A549 (cell line): ENCODE measurements around the gene SMARCB1.

Experiments
- BHLHE40 ChIP-seq: IDR thresholded peaks from 2 replicates; pipeline ENCODE4 v1.6.1; 2012; ENCODE audit warnings: low read depth, low read length, inconsistent platforms
- CBX8 ChIP-seq: fragments of 200-600 bp; sonication (generic); IDR thresholded peaks from 2 replicates; pipeline ENCODE4 v1.6.1; 2016
- CHD4 ChIP-seq: fragments of 200-600 bp; sonication (generic); IDR thresholded peaks from 2 replicates; pipeline ENCODE4 v1.6.1; 2016; ENCODE audit warnings: antibody characterized with exemption, mild to moderate bottlenecking, borderline replicate concordance
- EP300 ChIP-seq, 2 experiments: fragments of >200 bp; sonication (Bioruptor Twin); formaldehyde crosslinking; IDR thresholded peaks; 2 replicates in 1 of 2; 3 replicates in 1 of 2; pipeline ENCODE4 v1.6.1; 2016 to 2017
- JUN ChIP-seq, 2 experiments: fragments of >200 bp; sonication (Bioruptor Twin); formaldehyde crosslinking; IDR thresholded peaks; 2 replicates in 1 of 2; 3 replicates in 1 of 2; pipeline ENCODE4 v1.6.1; 2016 to 2017
- KDM5A ChIP-seq: fragments of 200-600 bp; sonication (generic); IDR thresholded peaks from 2 replicates; pipeline ENCODE4 v1.6.1; 2016; ENCODE audit warnings: antibody characterized with exemption, mild to moderate bottlenecking
- POLR2A ChIP-seq: IDR thresholded peaks from 2 replicates; pipeline ENCODE4 v1.6.1; 2012; ENCODE audit warnings: mild to moderate bottlenecking, low read length
- RFX5 ChIP-seq: fragments of 450-650 bp; IDR thresholded peaks from 2 replicates; pipeline ENCODE4 v1.7.1; 2014; ENCODE audit warnings: antibody characterized with exemption, mild to moderate bottlenecking, moderate library complexity
- TFCP2L1 ChIP-seq: fragments of 250-450 bp; sonication (Bioruptor Pico); IDR thresholded peaks from 2 replicates; pipeline ENCODE4 v1.5.0; 2021; ENCODE audit warnings: mild to moderate bottlenecking
- TF ChIP-seq, protein P1 (sequence below): IDR thresholded peaks from 2 replicates; pipeline ENCODE4 v1.6.1; 2012
- TF ChIP-seq, protein P2 (sequence below): fragments of 200-600 bp; sonication (generic); IDR thresholded peaks from 2 replicates; pipeline ENCODE4 v1.6.1; 2016; ENCODE audit warnings: antibody characterized with exemption, mild to moderate bottlenecking, moderate library complexity
- TF ChIP-seq, protein P3 (sequence below): fragments of >200 bp; sonication (Bioruptor Twin); formaldehyde crosslinking; IDR thresholded peaks from 3 replicates; pipeline ENCODE4 v1.5.1; 2016
- TF ChIP-seq, protein P4 (sequence below): fragments of 150-350 bp; IDR thresholded peaks from 2 replicates; pipeline ENCODE4 v1.6.1; 2014; ENCODE audit warnings: low read depth, mild to moderate bottlenecking, low read length

DNA sequence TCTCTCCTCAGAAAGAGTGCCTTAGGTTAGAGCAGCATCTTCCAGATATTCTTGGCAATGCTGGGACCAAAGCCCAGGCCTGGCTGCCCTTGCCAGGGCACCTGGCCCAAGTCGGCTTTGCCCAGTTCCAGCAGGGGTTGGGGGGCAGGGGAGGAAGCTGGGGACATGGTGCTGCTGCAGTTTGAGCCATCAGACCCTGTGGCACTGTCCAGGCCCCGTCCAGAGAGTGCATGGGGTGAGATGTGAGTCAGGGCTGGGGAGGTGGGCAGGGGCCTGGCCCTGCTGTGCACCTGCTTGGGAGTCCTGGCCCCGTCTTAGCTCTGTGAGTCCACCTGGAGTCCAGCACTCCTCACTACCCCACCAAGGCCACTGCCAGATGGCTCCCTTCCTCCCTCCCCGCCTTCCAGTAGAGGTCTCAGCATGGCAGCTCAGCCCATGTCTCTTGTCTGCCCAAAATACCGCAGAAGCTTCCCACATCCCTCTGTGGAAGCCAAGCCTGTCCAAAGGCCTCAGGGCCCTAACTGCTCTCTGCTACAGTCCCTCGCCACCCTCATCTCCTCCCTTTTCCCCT, 35.4 kb downstream of the SMARCB1 start:
- TF ChIP-seq KDM5A, result no peak
- no peak for TF ChIP-seq TFCP2L1
- TF ChIP-seq RFX5, result no peak
- no peak for TF ChIP-seq POLR2A
- TF ChIP-seq, protein P1, sequence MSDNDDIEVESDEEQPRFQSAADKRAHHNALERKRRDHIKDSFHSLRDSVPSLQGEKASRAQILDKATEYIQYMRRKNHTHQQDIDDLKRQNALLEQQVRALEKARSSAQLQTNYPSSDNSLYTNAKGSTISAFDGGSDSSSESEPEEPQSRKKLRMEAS, result no peak
- TF ChIP-seq EP300 (IDR thresholded peaks at IDR 0.05), result no peak
- TF ChIP-seq JUN (IDR thresholded peaks at IDR 0.05), result no peak
- TF ChIP-seq, protein P2, sequence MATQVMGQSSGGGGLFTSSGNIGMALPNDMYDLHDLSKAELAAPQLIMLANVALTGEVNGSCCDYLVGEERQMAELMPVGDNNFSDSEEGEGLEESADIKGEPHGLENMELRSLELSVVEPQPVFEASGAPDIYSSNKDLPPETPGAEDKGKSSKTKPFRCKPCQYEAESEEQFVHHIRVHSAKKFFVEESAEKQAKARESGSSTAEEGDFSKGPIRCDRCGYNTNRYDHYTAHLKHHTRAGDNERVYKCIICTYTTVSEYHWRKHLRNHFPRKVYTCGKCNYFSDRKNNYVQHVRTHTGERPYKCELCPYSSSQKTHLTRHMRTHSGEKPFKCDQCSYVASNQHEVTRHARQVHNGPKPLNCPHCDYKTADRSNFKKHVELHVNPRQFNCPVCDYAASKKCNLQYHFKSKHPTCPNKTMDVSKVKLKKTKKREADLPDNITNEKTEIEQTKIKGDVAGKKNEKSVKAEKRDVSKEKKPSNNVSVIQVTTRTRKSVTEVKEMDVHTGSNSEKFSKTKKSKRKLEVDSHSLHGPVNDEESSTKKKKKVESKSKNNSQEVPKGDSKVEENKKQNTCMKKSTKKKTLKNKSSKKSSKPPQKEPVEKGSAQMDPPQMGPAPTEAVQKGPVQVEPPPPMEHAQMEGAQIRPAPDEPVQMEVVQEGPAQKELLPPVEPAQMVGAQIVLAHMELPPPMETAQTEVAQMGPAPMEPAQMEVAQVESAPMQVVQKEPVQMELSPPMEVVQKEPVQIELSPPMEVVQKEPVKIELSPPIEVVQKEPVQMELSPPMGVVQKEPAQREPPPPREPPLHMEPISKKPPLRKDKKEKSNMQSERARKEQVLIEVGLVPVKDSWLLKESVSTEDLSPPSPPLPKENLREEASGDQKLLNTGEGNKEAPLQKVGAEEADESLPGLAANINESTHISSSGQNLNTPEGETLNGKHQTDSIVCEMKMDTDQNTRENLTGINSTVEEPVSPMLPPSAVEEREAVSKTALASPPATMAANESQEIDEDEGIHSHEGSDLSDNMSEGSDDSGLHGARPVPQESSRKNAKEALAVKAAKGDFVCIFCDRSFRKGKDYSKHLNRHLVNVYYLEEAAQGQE, result no peak
- TF ChIP-seq, protein P3, sequence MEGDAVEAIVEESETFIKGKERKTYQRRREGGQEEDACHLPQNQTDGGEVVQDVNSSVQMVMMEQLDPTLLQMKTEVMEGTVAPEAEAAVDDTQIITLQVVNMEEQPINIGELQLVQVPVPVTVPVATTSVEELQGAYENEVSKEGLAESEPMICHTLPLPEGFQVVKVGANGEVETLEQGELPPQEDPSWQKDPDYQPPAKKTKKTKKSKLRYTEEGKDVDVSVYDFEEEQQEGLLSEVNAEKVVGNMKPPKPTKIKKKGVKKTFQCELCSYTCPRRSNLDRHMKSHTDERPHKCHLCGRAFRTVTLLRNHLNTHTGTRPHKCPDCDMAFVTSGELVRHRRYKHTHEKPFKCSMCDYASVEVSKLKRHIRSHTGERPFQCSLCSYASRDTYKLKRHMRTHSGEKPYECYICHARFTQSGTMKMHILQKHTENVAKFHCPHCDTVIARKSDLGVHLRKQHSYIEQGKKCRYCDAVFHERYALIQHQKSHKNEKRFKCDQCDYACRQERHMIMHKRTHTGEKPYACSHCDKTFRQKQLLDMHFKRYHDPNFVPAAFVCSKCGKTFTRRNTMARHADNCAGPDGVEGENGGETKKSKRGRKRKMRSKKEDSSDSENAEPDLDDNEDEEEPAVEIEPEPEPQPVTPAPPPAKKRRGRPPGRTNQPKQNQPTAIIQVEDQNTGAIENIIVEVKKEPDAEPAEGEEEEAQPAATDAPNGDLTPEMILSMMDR, result no peak
- TF ChIP-seq, protein P4, sequence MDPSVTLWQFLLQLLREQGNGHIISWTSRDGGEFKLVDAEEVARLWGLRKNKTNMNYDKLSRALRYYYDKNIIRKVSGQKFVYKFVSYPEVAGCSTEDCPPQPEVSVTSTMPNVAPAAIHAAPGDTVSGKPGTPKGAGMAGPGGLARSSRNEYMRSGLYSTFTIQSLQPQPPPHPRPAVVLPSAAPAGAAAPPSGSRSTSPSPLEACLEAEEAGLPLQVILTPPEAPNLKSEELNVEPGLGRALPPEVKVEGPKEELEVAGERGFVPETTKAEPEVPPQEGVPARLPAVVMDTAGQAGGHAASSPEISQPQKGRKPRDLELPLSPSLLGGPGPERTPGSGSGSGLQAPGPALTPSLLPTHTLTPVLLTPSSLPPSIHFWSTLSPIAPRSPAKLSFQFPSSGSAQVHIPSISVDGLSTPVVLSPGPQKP, result no peak
- no peak for TF ChIP-seq CHD4
- no peak for TF ChIP-seq CBX8
- TF ChIP-seq BHLHE40, result no peak
